Common myeloid progenitor, CD34-positive (primary cell): Measurements from ENCODE around the gene PSD2.

ENCODE experiments used
- CTCF ChIA-PET: fragments of 350-600 bp; sonication (Branson Sonifier 250); formaldehyde crosslinking; loops from one replicate; lab custom pipeline; 2021; ENCODE audit warnings: antibody characterized with exemption; lab: Charles Lee
- POLR2A ChIA-PET: fragments of 350-600 bp; sonication (Branson Sonifier 250); formaldehyde crosslinking; loops from one replicate; lab custom pipeline; 2021; ENCODE audit warnings: antibody characterized with exemption; lab: Charles Lee
- DNase-seq, 3 donors: peaks; one replicate each; pipeline versions ENCODE4 v3.0.0 to v3.0.0-alpha.2; 2013
- H3K27ac ChIP-seq, 2 experiments: 1 replicate in 1 of 2; 2 replicates in 1 of 2; pipeline ENCODE4 v1.7.0; 2013; ENCODE audit warnings: inconsistent platforms in 2 of 2, low read length in 2 of 2, mild to moderate bottlenecking in 2 of 2, low read depth in 1 of 2, moderate library complexity in 1 of 2; ENCODE audit not compliant: severe bottlenecking in 2 of 2, insufficient read depth in 1 of 2, poor library complexity in 1 of 2
- H3K27me3 ChIP-seq, 5 experiments: replicated peaks in 2 of 5; 1 replicate in 3 of 5; 2 replicates in 2 of 5; pipeline versions ENCODE4 v1.6.1 to v1.7.0; 2013; ENCODE audit warnings: low read length in 4 of 5, mild to moderate bottlenecking in 2 of 5, moderate library complexity in 2 of 5, inconsistent platforms in 1 of 5; ENCODE audit not compliant: insufficient read depth in 5 of 5, control insufficient read depth in 4 of 5
- H3K36me3 ChIP-seq, 4 experiments: 1 replicate in 2 of 4; 2 replicates in 2 of 4; pipeline versions ENCODE4 v1.6.1 to v1.7.0; 2013; ENCODE audit warnings: low read length in 3 of 4, control low read depth in 1 of 4, mild to moderate bottlenecking in 1 of 4; ENCODE audit not compliant: control insufficient read depth in 4 of 4, insufficient read depth in 4 of 4
- H3K4me1 ChIP-seq, 4 experiments: 1 replicate in 3 of 4; 2 replicates in 1 of 4; pipeline versions ENCODE4 v1.6.1 to v1.7.1; 2013; ENCODE audit warnings: low read length in 3 of 4, mild to moderate bottlenecking in 3 of 4, control low read depth in 1 of 4, inconsistent platforms in 1 of 4, moderate library complexity in 1 of 4; ENCODE audit not compliant: control insufficient read depth in 4 of 4, insufficient read depth in 4 of 4; ENCODE audit errors: control extremely low read depth in 1 of 4
- H3K4me3 ChIP-seq, 7 experiments: 1 replicate in 4 of 7; 2 replicates in 3 of 7; pipeline versions ENCODE4 v1.5.1 to v1.7.0; 2013; ENCODE audit warnings: mild to moderate bottlenecking in 7 of 7, low read length in 6 of 7, moderate library complexity in 6 of 7, inconsistent platforms in 2 of 7, low read depth in 2 of 7, control low read depth in 1 of 7; ENCODE audit not compliant: insufficient read depth in 4 of 7, control insufficient read depth in 1 of 7; ENCODE audit errors: extremely low read depth in 1 of 7
- H3K9me3 ChIP-seq, 5 experiments: 1 replicate in 4 of 5; 2 replicates in 1 of 5; pipeline versions ENCODE4 v1.6.1 to v1.7.1; 2013; ENCODE audit warnings: low read length in 4 of 5, mild to moderate bottlenecking in 2 of 5, inconsistent platforms in 1 of 5, low read depth in 1 of 5, moderate library complexity in 1 of 5; ENCODE audit not compliant: control insufficient read depth in 4 of 5, insufficient read depth in 2 of 5; ENCODE audit errors: control extremely low read depth in 1 of 5
- WGBS: methylation state at CpG from one replicate; pipeline ENCODE4 v1.1.5; 2013; ENCODE audit not compliant: insufficient coverage; 5-methylcytosine and 5-hydroxymethylcytosine counted together

The PSD2 gene

GRCh38 chr5:139867581-139867980, 72.0 kb downstream of the PSD2 start:
- DNase-seq = no peak
- Histone ChIP-seq H3K4me1 (no peaks in the 10 kb centered on the region), H3K27me3 (peaks cover 0 to 15% (median 0%) of the 10 kb centered on the region in 5 experiments), H3K4me3 (no peak overlapping the region), H3K9me3 (no peaks in the 10 kb centered on the region), H3K27ac (no peak overlapping the region), H3K36me3 (no peaks in the 10 kb centered on the region)
- CTCF ChIA-PET = interaction anchor here (1.1 to 3.2 kb wide), 4 partner anchors 16 to 101 kb away, joined by 3 to 10 read pairs (median 6); no protein-coding TSS in a partner anchor
- POLR2A ChIA-PET = no interaction called here

DNA sequence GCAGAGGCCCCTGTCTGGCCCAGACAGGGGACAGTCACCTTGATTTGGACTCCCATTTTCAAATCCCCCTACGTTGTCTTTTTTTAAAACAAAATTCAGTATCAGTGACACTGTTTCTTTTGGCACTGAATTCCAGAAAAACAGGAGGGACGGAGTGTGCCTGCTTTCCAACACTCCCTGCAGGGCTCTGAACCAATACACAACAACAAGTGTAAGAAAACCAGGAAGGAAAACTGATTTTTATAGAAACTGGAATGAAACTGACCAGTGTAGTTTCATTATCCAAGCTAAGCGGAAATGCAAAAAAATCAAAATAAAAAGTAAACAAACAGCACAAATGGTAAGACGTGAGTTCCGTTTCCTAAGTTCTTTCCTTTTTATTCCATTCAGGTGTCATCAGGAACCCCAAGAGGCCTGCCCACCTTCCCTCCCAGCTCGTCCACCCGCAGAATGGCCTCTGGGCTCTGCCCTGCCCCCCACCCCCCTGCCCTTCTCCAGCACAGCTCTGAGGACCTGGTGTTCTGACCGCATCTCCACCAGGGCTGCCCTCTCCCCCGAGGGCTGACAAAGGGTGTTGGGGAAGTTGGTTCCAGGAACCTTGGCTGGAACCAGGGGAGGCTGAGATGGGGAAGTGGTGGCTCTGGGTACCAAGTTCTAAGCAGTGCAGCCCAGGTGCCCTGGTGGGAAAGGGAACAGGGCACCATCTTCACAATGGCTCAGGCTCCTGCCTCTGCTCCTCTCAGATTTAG, 73.6 kb downstream of the PSD2 start:
- Histone ChIP-seq H3K36me3 (no peaks in the 10 kb centered on the region), H3K27ac (no peak overlapping the region), H3K9me3 (no peaks in the 10 kb centered on the region), H3K4me3 (no peak overlapping the region), H3K27me3 (peaks cover 0 to 11% (median 0%) of the 10 kb centered on the region in 5 experiments), H3K4me1 (no peaks in the 10 kb centered on the region)
- no peak for DNase-seq
- CTCF ChIA-PET = interaction anchor here (0.7 kb wide), 1 partner anchor 78 kb away, joined by 3 read pairs; no protein-coding TSS in a partner anchor
- POLR2A ChIA-PET = no interaction called here
- 86% methylated on average over 7 of the region's 9 CpGs for WGBS

- ChIA-PET CTCF (interaction anchor here (1.0 kb wide), 1 partner anchor 98 kb away, joined by 3 read pairs; no protein-coding TSS in a partner anchor), POLR2A (no interaction called here)
- no peaks in the 10 kb centered on the region for H3K36me3 ChIP-seq
- DNase-seq = no peak
- H3K9me3 ChIP-seq = no peaks in the 10 kb centered on the region
- no peak overlapping the region for H3K4me3 ChIP-seq
- H3K4me1 ChIP-seq = no peaks in the 10 kb centered on the region
- WGBS = no CpG with 5 or more reads among the region's 1 CpG
- H3K27ac ChIP-seq = no peak overlapping the region
- peaks cover 0 to 8% (median 0%) of the 10 kb centered on the region in 5 experiments for H3K27me3 ChIP-seq
These were observed 75.1 kb downstream of the PSD2 start for GRCh38 chr5:139870677-139871076.

- POLR2A ChIA-PET = no interaction called here
- CTCF ChIA-PET = interaction anchor here (1.3 to 1.9 kb wide), 5 partner anchors 10 to 97 kb away, joined by 3 to 11 read pairs (median 5); no protein-coding TSS in a partner anchor
- 95% methylated on average over 9 of the region's 9 CpGs for WGBS
- H3K27me3 ChIP-seq = peaks cover 0 to 5% (median 0%) of the 10 kb centered on the region in 5 experiments
- no peaks in the 10 kb centered on the region for H3K36me3 ChIP-seq
- no peak for DNase-seq
- peaks cover 0 to under 1% (median 0%) of the 10 kb centered on the region in 4 experiments for H3K4me1 ChIP-seq
- no peak overlapping the region for H3K4me3 ChIP-seq
- H3K27ac ChIP-seq = no peak overlapping the region
- no peaks in the 10 kb centered on the region for H3K9me3 ChIP-seq
These were observed 76.0 kb downstream of the PSD2 start for GRCh38 chr5:139871614-139872013.

DNA sequence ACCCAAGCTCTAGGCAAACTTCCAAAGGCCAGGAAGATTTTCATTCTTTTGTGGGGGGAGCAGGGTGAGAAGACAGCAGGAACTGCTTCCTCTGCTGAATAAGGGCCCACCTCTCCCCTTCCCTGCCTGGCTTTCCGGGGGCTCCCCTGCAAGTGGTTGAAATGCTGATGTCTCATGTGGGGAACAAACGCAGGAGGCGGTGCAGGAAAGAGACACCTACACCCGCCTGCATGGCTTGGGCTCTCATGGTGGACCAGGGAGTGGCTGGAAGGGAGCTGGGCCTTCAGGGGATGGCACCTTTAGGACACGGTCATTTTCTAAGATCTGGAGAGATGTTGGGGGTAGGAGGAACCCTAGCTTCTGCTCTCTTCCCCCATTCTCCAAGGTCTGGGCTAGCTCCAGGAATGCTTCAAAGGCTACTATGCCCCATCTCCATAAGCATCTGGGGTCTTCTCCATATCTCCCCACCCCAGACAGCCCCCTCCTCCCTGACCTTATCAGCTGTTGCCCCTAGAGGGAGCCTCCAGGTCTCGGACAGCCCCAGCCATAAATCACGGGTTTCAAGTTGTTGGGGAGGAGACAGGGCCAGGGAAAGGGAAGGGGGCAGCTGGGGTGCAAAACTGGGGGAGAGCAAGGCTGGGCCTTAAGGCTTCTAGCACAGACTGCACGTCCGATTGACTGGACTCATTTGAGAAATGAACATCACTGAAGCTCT, 76.6 kb downstream of the PSD2 start:
- no peak overlapping the region for H3K4me3 ChIP-seq
- no peaks in the 10 kb centered on the region for H3K9me3 ChIP-seq
- H3K27me3 ChIP-seq = peaks cover 0 to 5% (median 0%) of the 10 kb centered on the region in 5 experiments
- POLR2A ChIA-PET = no interaction called here
- H3K36me3 ChIP-seq = no peaks in the 10 kb centered on the region
- DNase-seq = no peak
- 47% methylated on average over 4 of the region's 9 CpGs for WGBS
- H3K4me1 ChIP-seq = peaks cover 0 to 7% (median 3%) of the 10 kb centered on the region in 4 experiments
- H3K27ac ChIP-seq = no peak overlapping the region
- CTCF ChIA-PET = interaction anchor here (1.1 to 1.9 kb wide), 6 partner anchors 10 to 96 kb away, joined by 3 to 11 read pairs (median 5); no protein-coding TSS in a partner anchor

DNA sequence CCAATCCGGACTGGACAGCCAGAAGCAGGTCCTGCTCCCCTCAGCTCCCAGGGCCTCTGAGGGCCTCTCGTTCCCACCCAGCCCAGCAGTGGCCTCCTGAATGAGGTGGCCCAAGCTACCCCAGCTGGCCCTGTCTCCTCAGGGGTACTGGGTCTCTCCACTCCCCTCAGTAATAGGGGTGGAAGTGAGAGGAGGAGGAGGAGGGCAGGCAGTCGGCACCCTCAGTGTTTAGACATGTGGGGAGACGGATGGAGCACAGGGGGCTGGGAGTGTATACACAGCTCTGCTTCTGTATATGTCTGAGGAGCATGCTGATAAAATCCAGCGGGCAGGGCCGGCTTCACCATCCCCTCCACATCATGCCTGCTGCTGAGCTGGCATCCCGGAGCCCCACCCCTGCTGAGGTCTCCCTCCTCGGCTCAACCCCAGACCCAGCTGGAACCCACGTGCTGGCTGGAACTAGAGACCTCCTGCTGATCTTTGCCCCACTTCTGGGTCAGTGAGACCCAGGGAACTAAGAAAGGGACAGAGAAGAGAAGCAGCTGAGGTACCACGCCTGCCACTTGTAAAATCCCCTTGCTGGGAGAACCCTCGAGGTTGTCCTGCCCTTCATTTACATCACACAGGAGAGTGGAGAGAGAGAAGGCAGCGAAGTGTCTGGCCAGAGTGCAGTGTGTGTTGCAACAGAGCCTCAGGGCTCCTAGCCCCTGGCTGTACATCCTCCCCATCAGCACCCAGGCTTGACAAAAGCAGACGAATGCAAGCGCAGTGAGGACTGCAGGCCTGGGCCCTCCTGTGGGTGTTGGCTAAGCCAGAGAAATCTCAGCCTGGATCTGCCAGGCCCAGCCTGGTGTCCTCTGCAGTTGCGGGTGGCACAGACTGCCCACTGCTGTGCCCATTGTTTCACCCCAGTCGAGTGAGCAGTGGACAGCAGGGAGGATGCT, 77.5 kb downstream of the PSD2 start:
- ChIA-PET CTCF (interaction anchor here (1.1 to 1.9 kb wide), 6 partner anchors 9 to 95 kb away, joined by 3 to 11 read pairs (median 5); no protein-coding TSS in a partner anchor), POLR2A (no interaction called here)
- H3K4me3 ChIP-seq = no peak overlapping the region
- no peak for DNase-seq
- H3K36me3 ChIP-seq = no peaks in the 10 kb centered on the region
- H3K4me1 ChIP-seq = peaks cover 0 to 10% (median 5%) of the 10 kb centered on the region in 4 experiments
- 94% methylated on average over 13 of the region's 16 CpGs for WGBS
- no peak overlapping the region for H3K27ac ChIP-seq
- no peaks in the 10 kb centered on the region for H3K9me3 ChIP-seq
- peaks cover 0 to 5% (median 0%) of the 10 kb centered on the region in 5 experiments for H3K27me3 ChIP-seq
